GM23338 (cell line): Measurements from ENCODE around the gene SVIL.

Source experiments
- CTCF ChIP-seq, 2 experiments: fragments of 200-600 bp in 1 of 2; sonication (generic) in 1 of 2; conservative IDR thresholded peaks; 2 replicates each; pipeline versions ENCODE4 v1.5.1 to v1.6.1; 2016 to 2017; ENCODE audit warnings: antibody characterized with exemption in 2 of 2, low read depth in 2 of 2, mild to moderate bottlenecking in 2 of 2, moderate library complexity in 1 of 2
- ETS1 ChIP-seq: IDR thresholded peaks from 2 replicates; pipeline ENCODE4 v1.6.1; 2016; ENCODE audit warnings: antibody characterized with exemption
- EZH2 ChIP-seq: fragments of 200-600 bp; sonication (generic); IDR thresholded peaks from one replicate; pipeline ENCODE4 v1.8.0; 2017; ENCODE audit warnings: antibody characterized with exemption, mild to moderate bottlenecking, low read depth; ENCODE audit not compliant: unreplicated experiment
- JUNB ChIP-seq: IDR thresholded peaks from one replicate; pipeline ENCODE4 v1.6.1; 2016; ENCODE audit warnings: antibody characterized with exemption; ENCODE audit not compliant: unreplicated experiment
- NANOG ChIP-seq: IDR thresholded peaks from 2 replicates; pipeline ENCODE4 v1.6.1; 2016; ENCODE audit warnings: antibody characterized with exemption, borderline replicate concordance
- POLR2AphosphoS5 ChIP-seq: IDR thresholded peaks from 2 replicates; pipeline ENCODE4 v1.6.1; 2016; ENCODE audit warnings: antibody characterized with exemption, low read depth
- STAT1 ChIP-seq: IDR thresholded peaks from one replicate; pipeline ENCODE4 v1.6.1; 2016; ENCODE audit warnings: antibody characterized with exemption; ENCODE audit not compliant: unreplicated experiment
- ZNF114 ChIP-seq: fragments of 250-450 bp; sonication (Bioruptor Pico); IDR thresholded peaks from 2 replicates; pipeline ENCODE4 v1.5.0; 2020; ENCODE audit warnings: mild to moderate bottlenecking, moderate library complexity
- TF ChIP-seq, protein P1 (sequence below): fragments of 250-450 bp; sonication (Bioruptor Pico); IDR thresholded peaks from 2 replicates; pipeline ENCODE4 v1.5.0; 2020; ENCODE audit warnings: mild to moderate bottlenecking, moderate library complexity

- TF ChIP-seq STAT1, result no peak
- TF ChIP-seq CTCF (conservative IDR thresholded peaks at IDR 0.05; ENCODE audit: low read depth in 2 of 2), result no peak
- TF ChIP-seq NANOG, result no peak
- no peak for TF ChIP-seq ZNF114
- no peak for TF ChIP-seq EZH2
- TF ChIP-seq POLR2AphosphoS5, result no peak
- no peak for TF ChIP-seq ETS1
- TF ChIP-seq, protein P1, sequence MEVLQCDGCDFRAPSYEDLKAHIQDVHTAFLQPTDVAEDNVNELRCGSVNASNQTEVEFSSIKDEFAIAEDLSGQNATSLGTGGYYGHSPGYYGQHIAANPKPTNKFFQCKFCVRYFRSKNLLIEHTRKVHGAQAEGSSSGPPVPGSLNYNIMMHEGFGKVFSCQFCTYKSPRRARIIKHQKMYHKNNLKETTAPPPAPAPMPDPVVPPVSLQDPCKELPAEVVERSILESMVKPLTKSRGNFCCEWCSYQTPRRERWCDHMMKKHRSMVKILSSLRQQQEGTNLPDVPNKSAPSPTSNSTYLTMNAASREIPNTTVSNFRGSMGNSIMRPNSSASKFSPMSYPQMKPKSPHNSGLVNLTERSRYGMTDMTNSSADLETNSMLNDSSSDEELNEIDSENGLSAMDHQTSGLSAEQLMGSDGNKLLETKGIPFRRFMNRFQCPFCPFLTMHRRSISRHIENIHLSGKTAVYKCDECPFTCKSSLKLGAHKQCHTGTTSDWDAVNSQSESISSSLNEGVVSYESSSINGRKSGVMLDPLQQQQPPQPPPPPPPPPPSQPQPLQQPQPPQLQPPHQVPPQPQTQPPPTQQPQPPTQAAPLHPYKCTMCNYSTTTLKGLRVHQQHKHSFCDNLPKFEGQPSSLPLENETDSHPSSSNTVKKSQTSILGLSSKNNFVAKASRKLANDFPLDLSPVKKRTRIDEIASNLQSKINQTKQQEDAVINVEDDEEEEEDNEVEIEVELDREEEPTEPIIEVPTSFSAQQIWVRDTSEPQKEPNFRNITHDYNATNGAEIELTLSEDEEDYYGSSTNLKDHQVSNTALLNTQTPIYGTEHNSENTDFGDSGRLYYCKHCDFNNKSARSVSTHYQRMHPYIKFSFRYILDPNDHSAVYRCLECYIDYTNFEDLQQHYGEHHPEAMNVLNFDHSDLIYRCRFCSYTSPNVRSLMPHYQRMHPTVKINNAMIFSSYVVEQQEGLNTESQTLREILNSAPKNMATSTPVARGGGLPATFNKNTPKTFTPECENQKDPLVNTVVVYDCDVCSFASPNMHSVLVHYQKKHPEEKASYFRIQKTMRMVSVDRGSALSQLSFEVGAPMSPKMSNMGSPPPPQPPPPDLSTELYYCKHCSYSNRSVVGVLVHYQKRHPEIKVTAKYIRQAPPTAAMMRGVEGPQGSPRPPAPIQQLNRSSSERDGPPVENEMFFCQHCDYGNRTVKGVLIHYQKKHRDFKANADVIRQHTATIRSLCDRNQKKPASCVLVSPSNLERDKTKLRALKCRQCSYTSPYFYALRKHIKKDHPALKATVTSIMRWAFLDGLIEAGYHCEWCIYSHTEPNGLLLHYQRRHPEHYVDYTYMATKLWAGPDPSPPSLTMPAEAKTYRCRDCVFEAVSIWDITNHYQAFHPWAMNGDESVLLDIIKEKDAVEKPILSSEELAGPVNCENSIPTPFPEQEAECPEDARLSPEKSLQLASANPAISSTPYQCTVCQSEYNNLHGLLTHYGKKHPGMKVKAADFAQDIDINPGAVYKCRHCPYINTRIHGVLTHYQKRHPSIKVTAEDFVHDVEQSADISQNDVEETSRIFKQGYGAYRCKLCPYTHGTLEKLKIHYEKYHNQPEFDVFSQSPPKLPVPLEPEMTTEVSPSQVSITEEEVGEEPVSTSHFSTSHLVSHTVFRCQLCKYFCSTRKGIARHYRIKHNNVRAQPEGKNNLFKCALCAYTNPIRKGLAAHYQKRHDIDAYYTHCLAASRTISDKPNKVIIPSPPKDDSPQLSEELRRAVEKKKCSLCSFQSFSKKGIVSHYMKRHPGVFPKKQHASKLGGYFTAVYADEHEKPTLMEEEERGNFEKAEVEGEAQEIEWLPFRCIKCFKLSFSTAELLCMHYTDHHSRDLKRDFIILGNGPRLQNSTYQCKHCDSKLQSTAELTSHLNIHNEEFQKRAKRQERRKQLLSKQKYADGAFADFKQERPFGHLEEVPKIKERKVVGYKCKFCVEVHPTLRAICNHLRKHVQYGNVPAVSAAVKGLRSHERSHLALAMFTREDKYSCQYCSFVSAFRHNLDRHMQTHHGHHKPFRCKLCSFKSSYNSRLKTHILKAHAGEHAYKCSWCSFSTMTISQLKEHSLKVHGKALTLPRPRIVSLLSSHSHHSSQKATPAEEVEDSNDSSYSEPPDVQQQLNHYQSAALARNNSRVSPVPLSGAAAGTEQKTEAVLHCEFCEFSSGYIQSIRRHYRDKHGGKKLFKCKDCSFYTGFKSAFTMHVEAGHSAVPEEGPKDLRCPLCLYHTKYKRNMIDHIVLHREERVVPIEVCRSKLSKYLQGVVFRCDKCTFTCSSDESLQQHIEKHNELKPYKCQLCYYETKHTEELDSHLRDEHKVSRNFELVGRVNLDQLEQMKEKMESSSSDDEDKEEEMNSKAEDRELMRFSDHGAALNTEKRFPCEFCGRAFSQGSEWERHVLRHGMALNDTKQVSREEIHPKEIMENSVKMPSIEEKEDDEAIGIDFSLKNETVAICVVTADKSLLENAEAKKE (CRISPR knock-in tag), result no peak
- no peak for TF ChIP-seq JUNB
Measured at GRCh38 chr10:29657719-29658274, 23.0 kb upstream of the SVIL start.
